CD4-positive, alpha-beta T cell treated with Interleukin-6 at 100 ng/mL for 8 hours (primary cell): Measurements from ENCODE around the gene DUSP7.

Experiments used
- DNase-seq: peaks from one replicate; pipeline ENCODE4 v3.0.0-alpha.2; 2020; ENCODE audit warnings: mixed read lengths, low spot score

Gene DUSP7

GRCh38 chr3:52056521-52056967 is at the start of gene DUSP7:
Gene DUSP7, minus strand, starts transcription at chr3:52056571. Its CDS starts 205 bp downstream, at chr3:52056366.
- peak; percentile 62 for DNase-seq

- no peak for DNase-seq
Measured at GRCh38 chr3:52104684-52105640, 48.6 kb upstream of the DUSP7 start.

- no peak for DNase-seq
Measured at GRCh38 chr3:52102934-52103333, 46.6 kb upstream of the DUSP7 start.

- DNase-seq, result no peak
Measured at GRCh38 chr3:52099001-52099401, 42.6 kb upstream of the DUSP7 start.

- DNase-seq, result no peak
Measured at GRCh38 chr3:52097851-52098507, 41.6 kb upstream of the DUSP7 start.

GRCh38 chr3:52095990-52096775 is 39.8 kb upstream of the DUSP7 start:
- DNase-seq, result no peak

- no peak for DNase-seq
Measured at GRCh38 chr3:52094571-52095485, 38.5 kb upstream of the DUSP7 start.

- no peak for DNase-seq
Measured at GRCh38 chr3:52093756-52094545, 37.6 kb upstream of the DUSP7 start.

GRCh38 chr3:52092891-52093290 is 36.5 kb upstream of the DUSP7 start:
- DNase-seq, result no peak

GRCh38 chr3:52092271-52092660 is 35.9 kb upstream of the DUSP7 start:
- no peak for DNase-seq

GRCh38 chr3:52091586-52092270 is 35.4 kb upstream of the DUSP7 start:
- DNase-seq, result no peak

GRCh38 chr3:52090933-52091468 is 34.6 kb upstream of the DUSP7 start:
- DNase-seq, result no peak

- no peak for DNase-seq
Measured at GRCh38 chr3:52090131-52090932, 34.0 kb upstream of the DUSP7 start.

- no peak for DNase-seq
Measured at GRCh38 chr3:52089691-52090090, 33.3 kb upstream of the DUSP7 start.

- DNase-seq, result no peak
Measured at GRCh38 chr3:52088445-52089367, 32.3 kb upstream of the DUSP7 start.

- no peak for DNase-seq
Measured at GRCh38 chr3:52087731-52088130, 31.4 kb upstream of the DUSP7 start.

GRCh38 chr3:52086976-52087663 is 30.7 kb upstream of the DUSP7 start:
- DNase-seq, result no peak
